GM21515 (cell line): ENCODE measurements around the gene CPA4.

Source experiments
- ATAC-seq: cut with Tn5 transposase; IDR thresholded peaks from one replicate; pipeline ENCODE4 v1.9.1; 2021; ENCODE audit not compliant: unreplicated experiment

CPA4 gene

DNA sequence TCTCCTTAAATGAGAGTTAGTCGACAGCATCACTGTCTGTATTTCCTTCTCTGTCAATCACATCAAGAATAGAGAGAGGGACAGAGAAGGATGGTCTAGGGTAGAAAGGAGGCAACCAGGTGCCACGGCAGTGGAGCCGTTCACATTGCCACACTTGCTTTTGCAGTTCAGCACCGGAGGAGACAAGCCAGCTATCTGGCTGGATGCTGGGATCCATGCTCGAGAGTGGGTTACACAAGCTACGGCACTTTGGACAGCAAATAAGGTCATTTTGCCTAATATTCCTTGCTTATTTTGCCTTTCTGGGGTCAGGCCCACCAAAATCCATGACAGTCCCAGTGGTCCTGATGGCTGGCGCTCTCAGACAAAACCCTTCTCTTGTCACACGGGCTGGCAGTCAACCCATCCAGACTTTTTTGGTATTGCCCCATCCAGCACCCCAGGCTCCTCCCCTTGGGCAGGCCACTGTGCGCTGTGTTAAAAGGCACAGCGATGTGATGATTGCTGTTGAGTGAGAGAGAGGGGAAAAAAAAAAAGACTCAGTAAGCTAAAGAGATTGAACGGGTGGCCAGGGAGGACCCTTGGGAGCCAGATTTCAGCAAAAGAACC, 17.9 kb upstream of the CPA4 start:
- no peak for ATAC-seq

DNA sequence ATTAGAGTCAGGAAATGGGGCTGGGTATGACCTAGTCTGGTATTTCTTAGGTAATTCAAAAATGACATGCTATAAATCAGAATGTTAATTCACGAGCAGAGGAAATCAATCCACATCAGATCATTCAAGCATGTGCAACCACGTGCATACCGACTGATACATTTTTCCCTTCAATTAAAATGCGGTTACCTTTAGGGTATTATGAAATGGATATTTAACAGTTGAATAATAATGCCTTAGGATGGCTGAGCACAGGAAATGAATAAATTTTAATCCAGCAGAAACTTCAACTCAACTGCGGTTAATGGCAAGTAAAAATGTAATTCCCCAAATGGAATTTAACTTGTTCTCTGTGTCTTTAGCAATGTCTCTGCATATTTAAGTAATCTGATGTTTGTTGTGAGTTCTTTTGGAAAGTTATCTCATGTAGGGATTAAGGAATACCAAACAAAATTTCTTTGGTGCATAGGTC, 17.1 kb upstream of the CPA4 start:
- ATAC-seq, result no peak

DNA sequence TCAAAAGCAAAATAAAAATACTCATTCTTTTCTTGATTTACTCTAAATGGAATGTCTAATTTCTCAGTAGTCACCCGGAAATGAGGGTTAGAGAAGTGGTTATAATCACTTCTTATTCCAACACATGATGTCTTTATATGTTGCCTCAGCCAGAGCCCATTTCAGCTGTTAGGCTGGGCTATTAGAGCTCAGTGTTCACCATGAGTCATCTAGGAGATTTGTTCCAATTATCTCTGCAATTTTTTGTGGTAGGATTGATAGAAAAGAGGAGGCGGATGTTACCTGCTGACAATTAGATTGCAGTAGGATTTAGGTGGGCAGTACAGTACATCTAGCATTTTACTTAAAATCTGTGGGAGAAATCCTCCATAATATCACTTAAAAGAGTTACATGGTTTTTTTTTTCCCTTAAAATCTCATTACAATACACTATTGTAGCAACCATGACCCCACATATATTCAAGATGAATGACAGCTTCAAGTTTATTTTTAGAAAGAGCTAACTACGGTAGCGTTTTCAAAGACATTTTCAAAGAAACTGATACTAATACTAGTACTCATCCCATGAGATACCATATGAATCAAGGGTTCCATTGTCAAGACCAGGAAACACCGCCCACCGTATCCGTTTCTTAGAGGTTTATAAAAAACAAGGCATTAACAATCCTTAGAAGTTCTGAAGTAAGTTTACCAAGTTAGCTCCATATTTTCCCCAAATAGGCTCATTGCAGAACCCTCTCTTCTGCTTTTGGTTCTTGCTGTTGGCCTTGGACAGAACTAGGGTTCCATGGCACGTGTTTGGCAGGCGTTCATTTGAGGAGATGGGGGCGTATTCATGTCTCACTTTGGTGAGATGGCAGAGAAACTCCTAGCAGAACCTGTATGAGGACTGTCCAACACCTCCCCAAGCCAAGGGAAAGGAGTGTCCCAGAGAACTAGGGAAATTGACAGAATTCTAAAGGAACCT, 15.9 kb upstream of the CPA4 start:
- no peak for ATAC-seq

DNA sequence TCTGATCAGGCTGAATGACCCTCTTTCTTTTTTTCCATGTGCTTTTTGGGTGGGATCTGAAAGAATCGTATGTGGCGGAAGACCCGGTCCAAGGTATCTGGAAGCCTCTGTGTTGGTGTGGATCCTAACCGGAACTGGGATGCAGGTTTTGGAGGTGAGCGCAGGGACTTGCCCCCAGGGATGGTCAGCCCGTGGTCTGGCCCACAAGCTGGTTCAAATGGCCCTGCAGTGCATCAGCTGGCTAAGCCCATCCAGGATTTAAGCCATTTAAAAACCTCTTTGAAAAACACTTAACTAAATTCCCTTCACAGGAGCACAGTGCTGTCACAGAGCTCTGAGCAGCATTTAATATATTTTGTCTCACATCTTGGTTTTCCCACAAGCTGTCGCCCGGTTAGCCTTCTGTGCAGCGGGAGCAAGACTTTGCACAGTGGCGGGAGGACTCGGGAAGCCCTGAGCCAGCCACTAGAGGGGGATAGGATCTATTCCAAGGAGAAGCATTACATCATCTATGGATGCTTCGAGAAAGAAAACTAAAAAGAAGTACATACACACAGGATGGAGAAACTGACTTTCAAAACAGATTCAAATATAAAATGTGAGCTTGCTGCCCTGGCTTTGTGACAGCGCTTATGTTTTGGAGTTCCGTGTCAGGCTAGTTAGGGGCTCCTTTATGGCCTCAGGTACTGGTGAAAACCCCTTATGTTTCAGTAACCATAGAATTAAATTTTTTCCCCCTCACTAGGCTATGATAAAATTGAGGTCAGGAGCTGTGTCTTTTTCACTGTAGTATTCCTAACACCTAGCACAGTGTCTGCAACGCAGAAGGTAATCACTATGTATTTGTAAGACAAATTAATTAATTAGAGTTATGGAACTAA, 15.0 kb upstream of the CPA4 start:
- no peak for ATAC-seq

DNA sequence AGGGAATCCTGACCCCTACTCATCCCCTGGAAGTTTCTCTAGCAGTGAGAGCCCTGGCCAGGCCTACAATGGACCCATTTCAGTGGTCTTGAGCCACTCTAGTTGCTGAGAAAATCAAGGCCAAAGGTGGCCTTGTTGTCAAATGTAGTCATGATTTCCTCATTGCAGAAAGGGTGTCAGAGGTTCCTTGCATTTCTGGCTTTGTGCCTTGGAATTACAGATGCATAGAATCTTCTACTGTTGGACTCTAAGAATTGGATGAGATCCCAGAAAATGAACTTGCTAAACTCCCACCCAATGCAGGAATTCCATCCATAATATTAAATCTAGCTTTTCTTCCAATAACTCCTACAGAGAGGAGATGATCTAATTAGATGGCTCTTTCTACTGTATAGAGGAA, 14.1 kb upstream of the CPA4 start:
- no peak for ATAC-seq

DNA sequence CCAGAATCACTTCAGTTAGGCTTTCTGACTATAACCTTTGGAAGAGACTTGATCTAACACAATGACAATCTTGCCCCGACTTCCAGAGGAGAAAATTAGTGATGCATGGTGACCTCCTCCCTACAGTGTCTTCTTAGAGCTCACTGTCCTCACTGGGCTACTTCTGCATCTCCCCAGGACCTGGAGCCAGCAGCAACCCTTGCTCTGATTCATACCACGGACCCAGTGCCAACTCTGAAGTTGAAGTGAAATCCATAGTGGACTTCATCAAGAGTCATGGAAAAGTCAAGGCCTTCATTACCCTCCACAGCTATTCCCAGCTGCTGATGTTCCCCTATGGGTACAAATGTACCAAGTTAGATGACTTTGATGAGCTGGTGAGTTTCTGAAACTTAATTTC, 13.7 kb upstream of the CPA4 start:
- ATAC-seq, result no peak

DNA sequence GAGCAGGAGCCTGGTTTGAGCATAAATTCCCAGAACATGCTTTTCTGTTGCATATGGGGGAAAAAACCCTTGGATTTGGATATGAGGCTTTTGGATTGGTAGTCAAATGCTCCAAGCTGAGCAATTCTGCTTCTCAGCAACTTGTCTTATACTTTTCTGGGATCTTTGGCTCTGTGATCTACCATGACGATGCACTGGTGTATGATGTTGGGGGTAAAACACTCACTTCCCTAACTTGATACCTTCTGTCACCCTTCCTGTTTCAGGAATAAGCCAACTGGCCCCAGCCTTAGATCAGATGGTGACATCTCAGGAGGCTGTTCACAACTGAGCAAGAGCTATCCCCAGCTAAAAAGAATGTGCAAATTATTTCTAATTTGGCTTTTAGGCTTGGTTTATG, 13.1 kb upstream of the CPA4 start:
- ATAC-seq, result no peak

DNA sequence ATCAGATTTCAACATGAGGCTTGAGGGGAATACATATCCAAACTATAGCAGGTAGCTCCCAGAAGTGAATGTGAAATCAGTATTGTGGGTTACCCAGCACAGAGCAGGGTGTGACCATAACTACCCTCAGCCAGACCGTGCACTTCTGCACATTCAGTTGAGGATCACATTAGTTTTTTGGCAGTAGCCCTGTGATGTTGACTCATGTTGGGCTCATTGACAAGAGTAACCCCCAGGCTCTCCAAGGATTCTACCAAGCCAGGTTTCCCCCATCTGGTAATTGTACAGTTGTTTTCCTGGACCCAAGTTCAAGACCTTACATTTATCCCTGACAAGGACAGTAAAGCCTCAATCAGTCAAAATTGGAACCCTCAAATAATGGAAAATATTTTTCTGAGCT, 11.7 kb upstream of the CPA4 start:
- no peak for ATAC-seq

DNA sequence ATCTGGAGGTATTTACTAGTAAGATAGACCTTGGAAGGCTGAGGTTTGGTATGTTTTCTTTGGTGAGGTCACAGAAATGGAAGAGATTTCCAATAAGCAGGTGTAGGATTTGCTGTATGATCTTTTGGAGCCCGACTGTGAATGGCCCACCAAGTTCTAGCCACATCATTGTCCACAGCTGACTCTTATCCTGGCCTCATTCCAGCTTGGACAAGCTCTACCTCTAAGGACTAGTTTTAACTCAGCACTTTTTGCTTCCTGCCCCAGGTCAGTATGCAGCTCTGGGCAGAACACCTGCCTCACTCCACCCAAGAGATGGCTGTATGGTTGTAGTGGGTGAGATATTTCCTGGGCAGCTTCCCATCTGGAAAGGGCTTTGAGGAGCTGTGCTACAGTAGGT, 6.1 kb upstream of the CPA4 start:
- no peak for ATAC-seq

DNA sequence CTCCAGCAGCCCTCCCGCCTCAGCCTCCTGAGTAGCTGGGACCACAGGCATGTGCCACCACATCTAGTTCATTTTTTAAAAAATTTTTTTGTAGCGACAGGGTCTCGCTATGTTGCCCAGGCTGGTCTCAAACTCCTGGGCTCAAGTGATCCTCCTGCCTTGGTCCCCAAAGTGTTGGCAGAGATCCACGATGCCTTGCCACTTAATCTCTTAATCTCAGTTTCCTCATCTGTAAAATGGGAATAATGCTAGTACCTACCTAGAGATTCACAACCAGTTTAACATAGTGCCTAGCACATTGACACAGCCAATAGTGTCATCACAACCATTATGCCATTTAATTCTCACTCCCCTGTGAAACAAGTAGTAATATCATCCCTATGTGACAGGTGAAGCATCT, 4.8 kb upstream of the CPA4 start:
- ATAC-seq, result no peak

DNA sequence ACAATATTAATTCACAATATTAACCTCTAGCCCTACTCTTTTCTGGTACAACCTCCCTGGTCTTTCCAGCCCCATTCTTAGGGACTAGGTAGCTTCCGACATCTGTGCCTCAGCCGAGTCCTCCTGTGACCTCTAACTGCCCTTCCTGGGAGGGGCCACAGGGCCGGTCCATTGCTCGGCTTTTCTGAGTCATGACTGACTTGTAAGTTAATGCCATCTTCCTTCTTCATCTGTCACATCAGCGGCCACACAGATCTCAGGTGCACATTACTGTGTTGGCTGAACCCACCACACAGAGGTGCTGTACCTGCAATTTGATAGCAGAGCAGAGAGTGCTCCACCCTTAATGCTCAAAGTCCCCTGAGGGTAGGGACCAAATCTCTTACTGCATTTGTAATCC, 4.1 kb upstream of the CPA4 start:
- no peak for ATAC-seq

DNA sequence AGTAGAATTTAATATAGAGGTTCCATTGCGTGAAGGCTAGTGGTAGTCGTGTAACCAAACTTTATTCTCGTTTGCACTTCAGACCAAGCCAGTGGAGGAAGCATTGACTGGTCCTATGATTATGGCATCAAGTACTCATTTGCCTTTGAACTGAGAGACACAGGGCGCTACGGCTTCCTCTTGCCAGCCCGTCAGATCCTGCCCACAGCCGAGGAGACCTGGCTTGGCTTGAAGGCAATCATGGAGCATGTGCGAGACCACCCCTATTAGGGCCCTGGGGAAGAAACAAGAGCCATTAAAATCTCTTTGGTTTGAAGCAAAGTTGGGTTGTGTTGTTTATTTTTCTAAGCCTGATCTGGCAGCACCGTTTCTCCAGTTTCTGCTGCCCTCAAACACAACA, 3.5 kb upstream of the CPA4 start:
- no peak for ATAC-seq

DNA sequence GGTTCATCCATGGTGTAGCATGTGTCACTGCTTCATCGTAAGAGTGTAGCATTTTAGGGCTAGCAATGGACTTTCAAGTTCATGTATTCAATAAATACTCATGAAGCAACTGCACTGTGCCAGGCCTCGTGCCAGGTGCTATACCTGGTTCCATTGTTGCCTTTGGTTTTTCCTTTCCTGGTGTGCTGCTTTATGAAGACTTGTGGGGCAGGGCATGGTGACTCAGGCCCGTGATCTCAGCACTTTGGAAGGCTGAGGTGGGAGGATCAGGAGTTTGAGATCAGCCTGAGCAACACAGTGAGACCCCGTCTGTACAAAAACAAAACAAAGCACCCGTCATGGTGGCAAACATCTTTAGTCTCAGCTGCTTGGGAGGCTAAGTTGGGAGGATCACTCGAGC, 2.2 kb upstream of the CPA4 start:
- ATAC-seq, result no peak

DNA sequence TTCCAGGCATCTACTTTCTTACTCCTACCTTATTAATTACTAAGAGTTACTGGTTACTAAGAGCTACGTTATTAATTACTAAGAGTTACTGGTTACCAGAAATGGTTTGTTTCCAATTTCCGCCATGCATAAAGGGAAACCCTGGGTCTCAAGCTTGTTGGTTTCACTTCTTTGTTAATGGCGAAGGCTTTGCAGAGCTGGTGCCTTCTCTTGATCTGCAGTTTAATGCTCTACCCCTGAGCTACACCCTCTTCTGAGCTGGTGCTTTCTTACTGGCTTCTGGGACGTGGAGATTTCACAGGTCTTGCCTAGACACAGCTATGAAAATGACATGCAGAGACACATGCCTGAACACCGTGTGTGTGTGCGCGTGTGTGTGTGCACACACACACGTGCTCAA, 560 bp downstream of the CPA4 start:
- no peak for ATAC-seq

DNA sequence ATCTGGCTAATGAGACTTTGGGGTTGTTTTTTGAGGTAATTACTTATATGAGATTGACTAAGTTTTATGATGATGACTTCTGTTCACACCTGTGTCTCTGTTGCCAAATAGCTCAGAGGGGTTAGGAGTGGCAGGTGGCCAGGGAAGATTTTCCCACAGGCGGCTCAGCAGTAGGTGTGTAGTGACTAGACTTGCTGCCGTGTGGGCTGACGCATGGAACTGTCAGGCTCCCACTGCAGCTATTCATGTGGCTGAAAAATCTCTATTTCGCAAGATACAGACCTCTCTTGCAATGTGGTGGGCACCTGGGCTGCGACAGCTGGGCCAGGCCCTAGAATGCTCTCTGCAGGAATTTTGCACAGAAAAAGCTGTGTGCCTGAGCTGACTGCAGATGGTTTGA, 1.4 kb downstream of the CPA4 start:
- no peak for ATAC-seq

DNA sequence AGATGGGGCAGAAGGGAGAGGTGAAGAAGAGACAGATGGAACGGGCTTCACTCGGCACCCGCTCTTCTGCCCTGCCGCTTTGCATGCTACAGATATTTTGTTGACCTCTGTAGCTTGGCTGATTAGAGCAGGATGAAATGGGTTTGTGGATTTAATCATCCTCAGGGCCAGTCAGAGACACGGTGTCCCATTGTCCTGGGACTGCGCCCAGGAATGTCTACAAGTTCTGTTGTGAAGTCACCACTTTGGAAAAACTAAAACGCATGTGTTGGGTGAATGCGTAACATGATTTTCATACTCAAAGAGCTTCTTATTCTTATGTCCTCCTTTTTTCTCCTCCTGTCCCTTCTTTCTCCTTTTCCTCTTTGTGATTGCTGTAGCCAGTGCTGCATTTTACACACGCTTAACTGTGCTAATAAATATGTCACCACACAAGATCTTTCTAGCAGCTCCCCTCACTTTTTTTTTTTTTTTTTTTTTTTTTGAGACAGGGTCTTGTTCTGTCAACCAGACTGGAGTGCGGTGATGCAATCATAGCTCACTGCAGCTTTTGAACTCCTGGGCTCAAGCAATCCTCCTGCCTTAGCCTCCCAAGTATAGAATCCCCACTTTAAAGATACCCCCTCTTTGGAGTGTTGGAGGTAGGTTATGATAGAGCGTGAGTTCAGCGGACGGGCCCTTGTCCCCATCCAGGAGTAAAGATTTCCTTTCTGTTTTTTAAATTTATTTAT, 3.4 kb downstream of the CPA4 start:
- no peak for ATAC-seq

DNA sequence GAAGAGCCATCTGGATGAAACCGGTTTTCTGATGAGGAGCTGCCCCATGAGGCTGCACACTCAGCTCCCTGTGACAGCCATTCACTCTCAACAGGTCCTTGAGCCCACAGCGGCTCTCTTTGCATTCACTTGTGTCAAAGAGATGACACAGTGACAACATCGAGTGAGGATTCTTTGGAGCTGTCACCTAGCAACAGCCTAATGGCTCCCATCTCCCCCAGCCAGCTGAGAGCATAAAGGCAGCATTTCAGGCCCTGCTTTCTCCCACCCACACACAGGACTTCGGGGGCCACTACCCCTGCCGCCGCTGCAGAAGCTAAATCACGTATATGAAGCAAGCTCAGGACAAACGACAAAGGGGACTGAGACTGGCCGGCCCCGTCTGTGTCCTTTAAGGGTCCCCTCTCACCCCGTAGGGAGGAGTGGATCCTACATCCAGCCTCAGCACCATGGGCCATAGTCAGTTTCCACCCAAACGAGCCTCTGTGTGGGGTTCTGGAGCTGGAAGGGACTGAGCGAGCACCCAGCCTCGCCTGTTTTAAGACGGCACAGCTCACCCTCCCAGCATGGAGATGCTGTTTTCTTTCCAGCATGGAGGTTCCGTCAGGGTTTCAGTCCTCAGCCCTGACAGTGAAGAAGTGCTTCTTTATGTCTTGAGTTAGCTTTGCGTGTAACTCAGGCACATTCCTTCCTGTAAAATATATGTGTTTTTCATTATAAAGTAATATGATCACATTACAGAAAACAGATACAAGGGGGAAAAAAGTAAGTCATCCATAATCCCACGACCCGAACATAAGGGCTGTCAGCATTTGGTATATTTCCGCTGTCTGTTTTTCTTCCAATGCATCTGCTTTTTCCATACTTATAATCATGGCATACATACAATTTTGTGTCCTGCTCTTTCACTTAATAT, 4.9 kb downstream of the CPA4 start:
- ATAC-seq, result no peak

DNA sequence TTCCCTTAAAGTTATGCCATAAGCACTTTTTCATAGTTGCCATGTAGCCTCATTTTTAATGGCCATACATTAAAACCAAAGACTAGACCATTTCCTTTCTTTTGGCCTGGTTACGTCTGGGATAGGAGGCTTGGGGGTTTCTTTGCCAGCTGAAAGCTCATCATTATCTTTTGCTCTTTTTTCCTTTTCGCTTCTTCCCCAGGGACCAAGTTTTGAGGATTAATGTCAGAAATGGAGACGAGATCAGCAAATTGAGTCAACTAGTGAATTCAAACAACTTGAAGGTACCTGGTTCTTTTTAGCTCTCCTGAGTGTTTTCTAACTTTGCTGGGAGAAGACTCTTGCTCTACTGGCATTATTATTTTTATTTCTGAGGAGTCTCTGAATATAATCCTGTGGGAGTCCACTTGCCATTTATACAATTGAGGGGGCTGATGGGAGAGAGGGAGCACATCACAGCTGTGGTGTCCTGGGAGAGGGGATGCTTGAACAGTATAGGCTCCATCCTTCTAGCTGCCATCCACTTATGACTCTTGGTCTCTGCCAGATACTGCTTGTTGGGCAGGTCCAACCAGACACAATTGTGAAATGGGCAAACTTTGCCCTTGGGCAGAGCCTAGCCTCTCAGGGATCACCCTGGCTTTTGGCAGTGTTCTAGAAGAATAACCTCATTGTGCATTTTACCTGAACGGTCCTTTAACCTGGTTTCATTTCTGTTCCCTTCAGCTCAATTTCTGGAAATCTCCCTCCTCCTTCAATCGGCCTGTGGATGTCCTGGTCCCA, 5.8 kb downstream of the CPA4 start:
- ATAC-seq, result no peak

DNA sequence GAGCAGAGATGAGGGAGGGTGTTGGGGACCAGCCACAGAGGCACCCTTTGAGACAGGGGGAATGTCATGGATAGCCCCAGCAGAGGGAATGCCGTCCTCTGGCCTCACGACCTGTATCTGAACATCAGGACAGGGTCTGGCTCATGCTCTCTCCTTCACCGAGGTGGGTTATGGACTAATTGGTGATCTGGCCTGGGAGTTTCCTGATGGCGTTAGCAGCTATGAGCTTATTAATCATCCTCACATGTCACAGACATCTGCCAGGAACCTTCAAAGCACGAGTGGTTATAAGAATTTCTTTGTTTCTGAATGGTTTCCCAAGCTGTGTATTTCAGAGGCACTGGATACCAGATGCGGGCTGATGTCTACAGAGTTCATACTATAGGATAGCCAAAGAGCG, 6.9 kb downstream of the CPA4 start:
- no peak for ATAC-seq
